HG03575 (cell line): Measurements from ENCODE around the gene FAM117B.
A peak's percentile ranks its signal among the peaks of the same experiment; 100 is the strongest.
"Not testable (repeated sequence)": the region's sequence is repeated elsewhere in the genome, so short reads cannot be mapped to it uniquely, and the experiment has no call there.

Source experiments
- ATAC-seq: cut with Tn5 transposase; IDR thresholded peaks from one replicate; pipeline ENCODE4 v1.9.1; 2021; ENCODE audit not compliant: unreplicated experiment, insufficient number of reproducible peaks, low FRiP score; ENCODE audit errors: extremely low read depth

FAM117B gene

DNA sequence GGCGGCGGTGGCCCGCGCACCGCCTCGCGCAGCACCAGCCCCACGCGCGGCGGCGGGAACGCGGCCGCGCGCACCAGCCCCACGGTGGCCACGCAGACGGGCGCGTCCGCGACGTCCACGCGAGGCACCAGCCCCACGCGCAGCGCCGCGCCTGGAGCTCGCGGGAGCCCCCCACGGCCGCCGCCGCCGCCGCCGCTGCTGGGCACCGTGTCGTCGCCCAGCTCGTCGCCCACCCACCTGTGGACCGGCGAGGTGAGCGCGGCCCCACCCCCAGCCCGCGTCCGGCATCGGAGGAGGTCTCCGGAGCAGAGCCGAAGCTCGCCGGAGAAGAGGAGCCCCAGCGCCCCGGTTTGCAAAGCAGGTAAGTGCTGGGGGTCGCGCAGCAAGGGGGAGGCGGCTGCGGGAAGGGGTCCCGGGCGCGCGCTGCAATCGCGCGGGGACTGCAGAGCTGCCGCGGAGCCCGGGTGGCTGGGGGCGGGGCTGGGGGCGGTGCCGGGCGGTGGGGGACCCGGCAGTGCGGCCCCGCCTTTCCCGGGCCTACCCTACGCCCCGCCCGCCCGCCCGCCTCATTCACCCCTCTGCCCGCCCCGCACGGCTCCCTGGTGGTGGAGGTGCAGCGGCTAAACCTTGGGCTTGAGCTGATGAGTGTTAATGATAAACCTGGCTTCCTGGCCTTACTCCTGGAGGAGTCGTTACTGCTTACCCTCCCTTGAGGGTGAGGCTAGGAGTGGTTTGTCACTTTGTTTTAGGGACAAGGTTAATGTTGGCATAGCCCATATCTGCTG, 851 bp downstream of the FAM117B start:
- peak; percentile 39 for ATAC-seq

DNA sequence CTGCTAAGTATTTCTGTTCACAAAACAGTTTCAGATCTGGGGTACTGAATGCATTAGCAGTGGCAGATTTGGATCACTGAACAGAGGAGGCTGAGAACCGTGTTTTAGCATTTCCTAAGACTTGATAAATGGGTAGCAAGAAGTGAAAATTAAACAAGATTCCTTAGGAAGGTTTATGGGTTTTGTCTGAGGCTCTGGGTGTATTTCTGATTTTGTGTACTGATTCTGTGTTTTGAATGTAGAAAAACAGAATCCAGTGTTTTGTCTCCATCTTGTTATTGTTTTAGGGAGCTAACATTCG, 1.4 kb downstream of the FAM117B start:
- ATAC-seq: no peak

DNA sequence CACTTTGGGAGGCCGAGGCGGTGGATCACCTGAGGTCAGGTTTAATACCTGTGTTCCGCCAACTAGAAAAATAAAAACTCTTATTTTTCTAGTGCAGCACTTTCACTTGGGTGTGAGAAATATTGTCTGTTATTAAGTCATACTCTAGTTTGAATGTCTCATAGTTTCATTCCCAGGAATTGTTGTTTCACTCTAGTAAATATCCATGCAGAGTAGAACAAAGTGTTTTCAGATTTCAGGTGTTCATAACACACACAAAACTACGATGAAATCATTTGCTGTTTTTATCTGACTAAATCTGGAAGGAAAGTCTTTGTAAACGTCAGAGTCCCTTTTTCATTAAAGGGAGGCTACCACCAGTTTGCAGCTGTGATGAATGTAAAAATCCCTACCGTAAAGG, 4.0 kb downstream of the FAM117B start:
- no peak for ATAC-seq

DNA sequence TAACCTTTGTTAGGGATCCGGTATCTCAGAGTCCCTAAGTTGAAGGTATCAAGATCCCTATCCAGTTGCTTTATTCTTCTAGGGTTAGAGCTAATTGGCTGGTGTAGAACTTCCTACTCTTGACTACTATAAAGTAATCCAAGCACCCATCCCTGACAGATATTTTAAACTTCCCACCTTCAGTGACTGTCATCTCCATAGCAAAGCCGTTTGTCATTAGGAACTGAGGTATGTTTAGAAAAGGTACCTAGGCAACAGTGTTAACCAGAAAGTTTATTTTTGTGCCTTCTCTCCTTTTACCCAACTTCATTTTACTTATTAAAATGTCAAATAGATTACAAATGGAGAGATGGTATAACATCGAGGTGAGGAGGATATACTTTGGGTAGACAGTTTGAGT, 4.5 kb downstream of the FAM117B start:
- ATAC-seq: no peak

DNA sequence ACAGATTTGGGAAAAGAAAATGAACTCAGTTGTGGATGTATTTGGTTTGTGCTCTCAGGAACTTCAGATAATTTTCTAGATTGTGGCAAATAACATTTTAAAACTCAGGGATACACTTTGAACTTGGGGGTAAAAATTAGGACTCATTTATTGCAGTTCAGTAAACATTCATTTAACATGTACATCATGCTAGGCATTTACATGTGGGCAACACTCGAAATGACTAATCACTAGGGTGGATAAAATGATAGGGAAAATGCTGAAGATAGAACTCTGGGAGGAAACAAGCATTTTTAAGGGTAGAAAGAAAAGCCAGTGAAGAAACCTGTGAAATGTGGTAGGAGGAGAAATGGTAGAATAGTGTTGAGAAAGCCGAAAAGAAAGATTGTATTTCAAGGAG, 7.8 kb downstream of the FAM117B start:
- ATAC-seq: no peak

DNA sequence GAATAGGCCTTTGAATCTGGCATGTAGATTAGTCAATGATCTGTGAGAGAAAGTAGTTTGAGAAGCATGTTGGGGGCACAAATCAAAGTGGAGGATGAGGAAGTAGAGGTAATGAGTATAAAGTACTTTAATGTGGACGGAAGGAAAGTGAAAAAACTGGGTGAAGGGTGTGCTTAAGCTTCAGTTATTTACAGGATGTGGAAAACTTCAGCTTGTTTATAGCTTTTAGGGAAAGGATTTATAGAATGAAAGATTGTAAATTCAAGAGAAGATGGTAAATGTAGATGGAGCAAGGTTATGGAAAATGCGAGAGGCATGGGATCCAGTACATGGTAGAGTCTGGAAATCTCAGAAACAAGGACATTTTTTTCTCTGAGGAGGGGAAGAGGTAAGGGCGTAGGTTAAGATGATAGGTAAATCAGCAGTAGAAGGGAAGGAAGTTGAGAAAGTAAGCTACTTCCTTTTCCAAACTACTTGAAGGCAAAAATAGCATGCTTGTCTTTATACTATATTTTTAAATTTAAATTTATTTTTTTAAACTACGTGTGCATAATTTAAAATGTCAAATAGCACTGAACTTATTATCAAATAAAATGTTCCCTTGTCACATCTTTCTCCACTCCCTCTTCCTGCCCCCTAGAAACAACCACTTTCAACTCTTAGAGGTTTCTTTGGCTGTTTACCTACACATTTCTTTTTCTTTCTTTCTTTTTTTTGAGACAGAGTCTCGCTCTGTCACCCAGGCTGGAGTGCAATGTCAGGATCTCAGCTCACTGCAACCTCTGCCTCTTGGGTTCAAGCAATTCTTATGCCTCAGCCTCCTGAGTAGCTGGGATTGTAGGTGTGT, 8.5 kb downstream of the FAM117B start:
- no peak for ATAC-seq

DNA sequence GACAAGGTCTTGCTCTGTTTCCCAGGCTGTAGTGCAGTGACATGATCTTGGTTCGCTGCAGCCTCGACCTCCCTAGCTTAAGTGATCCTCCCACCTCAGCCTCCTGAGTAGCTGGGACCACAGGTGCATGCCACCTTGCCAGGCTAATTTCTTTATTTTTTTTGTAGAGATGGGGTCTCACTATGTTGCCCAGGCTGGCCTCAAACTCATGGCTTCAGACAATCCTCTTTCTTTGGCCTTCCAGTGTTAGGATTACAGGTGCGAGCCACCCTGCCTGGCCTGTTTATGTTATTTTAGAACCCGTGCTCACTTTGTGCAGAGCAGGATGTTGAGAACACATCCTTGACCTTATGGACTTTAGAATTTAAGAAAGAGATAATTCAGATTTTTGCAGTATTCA, 17.4 kb downstream of the FAM117B start:
- no peak for ATAC-seq

DNA sequence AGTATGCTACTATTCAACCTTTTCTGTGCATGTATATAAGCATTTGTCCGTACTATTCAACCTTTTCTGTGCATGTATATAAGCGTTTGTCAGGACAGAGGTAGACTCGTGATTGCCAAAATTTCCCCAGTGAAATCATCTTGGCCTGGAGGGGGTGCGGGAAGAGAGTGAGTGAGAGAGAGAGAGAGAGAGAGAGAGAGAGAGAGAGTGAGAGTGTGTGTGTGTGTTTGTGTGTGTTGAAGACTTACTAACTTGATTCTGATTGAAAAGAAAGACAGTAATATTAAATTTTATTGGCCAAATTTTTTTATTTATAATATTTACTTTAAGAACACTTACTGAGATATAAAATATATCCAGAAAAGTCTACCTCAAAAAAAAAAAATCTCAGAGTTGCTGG, 19.1 kb downstream of the FAM117B start:
- no peak for ATAC-seq

DNA sequence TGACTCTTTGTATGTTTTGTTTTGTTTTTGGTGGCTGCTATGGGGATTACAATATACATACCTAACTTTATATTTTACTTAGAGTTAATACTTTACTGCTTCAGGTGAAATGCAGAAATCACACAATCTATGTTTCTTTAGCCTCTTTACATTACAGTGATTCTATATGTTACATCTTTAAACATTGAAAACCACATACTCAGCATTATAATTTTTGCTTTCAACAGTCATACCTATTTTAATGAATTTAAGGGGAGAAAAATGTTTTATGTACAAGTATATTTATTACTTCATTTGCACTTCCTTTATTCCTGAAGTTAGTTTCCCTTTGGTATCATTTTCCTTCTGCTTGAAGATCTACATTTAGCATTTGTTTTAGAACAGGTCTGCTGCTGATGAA, 23.1 kb downstream of the FAM117B start:
- ATAC-seq: no peak

DNA sequence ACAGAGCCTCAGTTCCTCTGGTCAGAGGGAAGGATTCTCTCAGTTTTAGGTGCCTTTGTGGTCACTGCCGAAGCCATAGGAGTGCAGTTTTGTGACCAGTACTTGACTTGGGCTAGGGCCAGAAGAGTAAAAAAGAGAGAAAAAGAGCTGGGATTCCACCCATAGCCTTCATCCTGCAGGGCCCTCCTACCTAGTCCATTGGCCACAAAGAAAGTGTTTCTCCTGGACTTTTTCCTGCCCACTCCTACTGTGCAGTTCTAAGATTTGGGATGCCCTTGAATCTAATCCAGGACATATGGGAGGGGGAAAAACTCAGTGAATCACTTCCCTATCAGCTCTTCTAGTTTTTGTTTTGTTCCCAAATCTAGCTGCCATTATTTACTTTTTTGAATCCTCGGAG, 26.0 kb downstream of the FAM117B start:
- no peak for ATAC-seq

DNA sequence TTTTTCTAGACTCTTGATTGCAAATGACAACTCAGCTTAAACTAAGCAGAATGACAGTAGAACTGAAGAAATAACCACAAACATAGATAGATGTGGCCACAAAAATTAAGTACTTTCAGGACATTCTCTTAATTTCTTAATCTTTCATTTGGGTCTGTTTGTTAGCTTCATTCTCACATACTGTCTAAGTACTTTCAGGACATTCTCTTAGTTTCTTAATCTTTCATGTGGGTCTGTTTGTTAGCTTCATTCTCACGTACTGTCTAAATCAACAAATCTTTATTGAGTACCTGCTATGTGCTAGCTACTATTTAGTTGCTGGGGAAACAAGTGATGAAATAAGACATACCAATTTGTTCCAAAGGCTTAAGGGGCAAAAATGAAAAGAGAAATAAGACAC, 35.1 kb downstream of the FAM117B start:
- ATAC-seq: no peak

DNA sequence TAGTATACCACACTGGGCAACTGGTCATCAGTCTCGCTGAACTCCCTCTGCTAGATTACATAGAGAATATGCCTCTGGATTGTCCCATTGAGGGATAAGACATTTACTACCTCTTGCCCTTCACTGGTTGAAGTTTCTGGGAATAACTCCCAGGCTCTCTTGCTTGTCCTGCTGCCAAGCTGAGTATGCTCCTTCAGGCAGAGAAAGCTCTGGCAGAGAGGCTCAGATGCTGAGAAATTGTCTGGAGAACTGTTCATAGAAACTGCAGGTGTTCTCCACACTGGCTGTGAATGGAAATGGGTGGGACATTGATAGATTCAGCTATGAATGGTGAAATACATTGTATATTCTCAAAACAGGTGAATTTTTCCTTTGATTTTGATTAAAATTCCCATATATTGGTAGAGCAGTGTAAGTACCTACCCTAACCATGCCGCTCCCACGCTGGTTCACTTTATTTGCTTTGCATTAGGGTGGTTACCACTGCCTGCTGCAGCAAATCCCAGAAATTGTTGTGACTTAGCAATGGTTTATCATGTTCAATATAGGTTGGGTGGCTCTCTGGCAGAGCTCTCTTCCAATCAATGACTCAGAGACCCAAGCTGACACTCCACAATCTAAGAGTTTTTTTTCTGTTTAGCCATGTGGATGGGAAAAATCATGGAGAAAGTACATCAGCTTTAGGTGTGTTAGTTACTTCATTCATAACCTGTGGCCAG, 36.7 kb downstream of the FAM117B start:
- ATAC-seq: no peak

DNA sequence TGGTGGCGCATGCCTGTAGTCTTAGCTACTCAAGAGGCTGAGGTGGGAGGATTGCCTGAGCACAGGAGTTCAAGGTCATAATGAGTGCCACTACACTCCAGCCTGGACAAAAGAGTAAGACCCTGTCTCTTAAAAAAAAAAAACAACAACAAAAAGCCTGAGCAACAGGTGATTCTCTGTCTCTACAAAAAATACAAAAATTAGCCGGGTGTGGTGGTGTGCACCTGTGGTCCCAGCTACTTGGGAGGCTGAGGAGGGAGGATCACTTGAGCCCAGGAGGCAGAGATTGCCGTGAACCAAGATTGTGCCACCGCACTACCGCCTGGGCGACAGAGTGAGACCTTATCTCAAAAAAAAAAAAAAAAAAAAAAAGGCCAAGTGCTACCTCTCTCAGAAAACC, 40.3 kb downstream of the FAM117B start:
- ATAC-seq: not testable (repeated sequence)

DNA sequence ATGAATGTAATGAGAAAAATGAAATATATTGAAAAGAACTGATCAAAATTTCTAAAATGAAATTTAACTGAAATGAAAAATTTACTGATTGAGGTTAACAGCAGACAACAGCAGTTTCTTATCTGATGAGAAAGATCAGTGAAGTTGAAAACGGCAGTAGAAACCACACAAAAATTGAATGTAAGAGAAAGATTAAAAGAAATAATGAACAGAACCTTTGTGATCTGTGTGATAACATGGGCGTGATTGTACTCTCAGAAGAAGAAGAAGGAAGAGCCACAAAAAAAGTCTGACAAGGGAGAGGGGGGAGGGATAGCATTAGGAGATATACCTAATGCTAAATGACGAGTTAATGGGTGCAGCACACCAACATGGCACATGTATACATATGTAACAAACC, 45.2 kb downstream of the FAM117B start:
- no peak for ATAC-seq

DNA sequence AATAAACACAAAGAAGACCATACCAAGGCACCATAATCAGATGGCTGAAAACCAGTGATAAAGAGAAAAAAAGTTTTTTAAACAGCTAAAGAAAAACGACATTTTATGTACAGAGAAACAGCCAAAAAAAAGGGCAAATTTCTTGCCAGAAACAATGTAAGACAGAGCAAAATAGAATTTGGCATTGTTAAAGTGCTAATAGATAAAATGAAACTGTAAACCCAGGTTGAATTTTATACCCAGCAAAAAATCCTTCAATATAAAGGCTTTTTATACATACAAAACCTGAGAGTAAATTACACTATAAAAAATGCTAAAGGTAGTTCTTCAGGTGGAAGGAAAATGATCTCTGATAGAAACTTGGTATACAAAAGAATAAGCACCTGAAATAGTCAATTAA, 45.7 kb downstream of the FAM117B start:
- ATAC-seq: no peak

DNA sequence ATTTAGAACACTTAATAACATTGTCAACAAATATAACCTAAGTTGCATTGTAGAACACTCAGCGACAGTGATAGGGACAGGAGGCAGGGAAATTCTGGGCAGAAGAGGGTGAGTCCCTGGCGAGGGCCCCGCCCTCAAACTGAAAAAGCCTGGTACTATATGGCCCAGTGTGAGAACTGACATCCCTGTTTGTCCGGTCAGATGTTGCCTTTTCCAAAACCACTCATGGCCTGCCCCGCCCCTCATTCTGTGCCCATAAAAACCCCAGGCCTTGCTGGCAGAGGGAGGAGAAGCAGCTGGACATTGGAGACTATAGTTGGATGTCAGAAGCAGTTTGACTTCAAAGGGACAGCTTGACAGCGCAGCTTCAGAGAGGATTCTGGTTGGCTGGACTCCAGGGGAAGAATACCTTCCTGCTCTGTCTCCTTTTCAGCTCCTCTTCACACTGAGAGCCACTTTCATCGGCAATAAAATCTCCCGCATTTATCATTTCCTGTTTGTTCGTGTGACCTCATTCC, 47.0 kb downstream of the FAM117B start:
- ATAC-seq: no peak

DNA sequence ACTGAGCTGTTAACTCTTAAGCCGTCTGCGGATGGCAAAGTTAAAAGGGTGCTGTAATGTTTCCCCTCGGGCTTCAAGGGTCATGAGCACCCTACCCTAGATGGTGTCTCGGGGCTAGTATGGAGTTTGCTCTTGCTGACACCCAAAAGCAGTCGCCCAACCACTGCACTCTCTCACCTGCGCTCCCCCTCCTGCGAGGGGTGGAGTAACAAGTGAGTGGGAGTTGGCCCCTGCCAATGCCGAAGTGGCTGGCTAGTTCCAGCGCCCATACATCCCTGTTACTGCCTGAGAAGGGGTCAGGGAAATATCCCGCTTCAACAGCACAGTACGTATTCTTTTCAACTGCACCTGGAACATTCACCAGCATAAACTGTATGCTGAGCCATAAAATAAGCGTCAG, 47.5 kb downstream of the FAM117B start:
- ATAC-seq: no peak

DNA sequence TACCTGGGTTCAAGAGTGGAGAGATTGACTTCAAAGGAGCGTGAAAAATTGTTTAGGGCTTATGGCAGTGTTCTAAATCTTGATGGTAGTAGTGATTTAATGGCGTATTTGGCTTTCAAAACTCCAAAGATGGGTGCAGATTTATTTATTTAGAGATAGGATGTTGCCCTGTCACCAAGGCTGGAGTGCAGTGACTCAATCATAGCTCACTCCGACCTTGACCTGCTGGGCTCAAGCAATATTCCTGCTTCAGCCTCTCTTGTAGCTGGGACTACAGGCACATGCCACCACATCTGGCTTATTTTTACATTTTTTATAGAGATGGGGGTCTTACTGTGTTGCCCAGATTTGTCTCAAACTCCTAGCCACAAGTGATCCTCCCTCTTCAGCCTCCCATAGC, 52.5 kb downstream of the FAM117B start:
- ATAC-seq: no peak

DNA sequence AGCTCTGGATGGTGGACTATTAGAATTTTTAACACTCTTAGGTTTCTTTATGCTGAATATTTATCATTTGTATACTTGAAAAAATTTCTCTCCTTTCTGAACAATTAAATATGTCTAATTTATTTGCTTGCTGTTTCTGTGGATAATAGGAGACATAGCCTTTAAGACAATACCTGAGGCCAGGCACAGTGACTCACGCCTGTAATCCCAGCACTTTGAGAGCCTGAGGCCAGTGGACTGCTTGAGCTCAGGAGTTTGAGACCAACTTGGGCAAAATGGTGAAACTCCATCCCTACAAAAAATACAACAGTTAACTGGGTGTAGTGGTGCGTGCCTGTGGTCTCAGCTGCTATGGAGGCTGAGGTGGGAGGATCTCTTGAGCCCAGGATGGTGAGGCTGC, 54.7 kb downstream of the FAM117B start:
- ATAC-seq: no peak

DNA sequence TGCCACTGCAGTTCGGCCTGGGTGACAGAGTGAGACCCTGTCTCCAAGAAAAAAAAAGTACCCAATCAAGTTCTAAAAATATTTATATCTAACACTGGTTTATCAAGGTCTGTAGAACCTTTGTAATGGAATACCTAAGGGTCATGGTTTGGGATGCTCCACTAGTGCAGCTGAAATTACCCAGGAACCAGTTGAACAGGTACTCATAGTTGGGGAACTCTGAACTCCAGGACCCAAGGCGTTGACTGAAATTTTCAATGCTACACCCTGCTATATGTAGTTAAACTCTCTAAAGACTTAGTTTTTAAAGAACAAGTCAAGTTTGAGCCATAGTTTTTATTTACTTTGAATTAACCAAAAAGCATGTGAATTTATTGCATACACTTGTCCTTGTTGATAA, 55.1 kb downstream of the FAM117B start:
- no peak for ATAC-seq
